WTC11 (cell line): ENCODE results near the gene FAM193A.

Source experiments
- ATF2 ChIP-seq: sonication (generic); formaldehyde crosslinking; IDR thresholded peaks from 2 replicates; pipeline ENCODE4 v1.8.1; 2022; ENCODE audit warnings: low read depth, missing genetic modification reagents, borderline replicate concordance
- NR1H2 ChIP-seq: sonication (generic); formaldehyde crosslinking; IDR thresholded peaks from 2 replicates; pipeline ENCODE4 v1.9.0; 2021; ENCODE audit warnings: mild to moderate bottlenecking, moderate library complexity, missing genetic modification reagents
- PRRX2 ChIP-seq: fragments of 250-450 bp; sonication (Bioruptor Pico); IDR thresholded peaks from 2 replicates; pipeline ENCODE4 v1.8.0; 2021; ENCODE audit warnings: mild to moderate bottlenecking
- TEAD4 ChIP-seq: sonication (generic); formaldehyde crosslinking; IDR thresholded peaks from 2 replicates; pipeline ENCODE4 v1.8.0; 2022; ENCODE audit warnings: mild to moderate bottlenecking, missing genetic modification reagents
- USF2 ChIP-seq: sonication (generic); formaldehyde crosslinking; IDR thresholded peaks from 2 replicates; pipeline ENCODE4 v1.8.1; 2023; ENCODE audit warnings: mild to moderate bottlenecking, missing genetic modification reagents, moderate library complexity
- ZNF121 ChIP-seq: sonication (generic); formaldehyde crosslinking; IDR thresholded peaks from 2 replicates; pipeline ENCODE4 v1.8.0; 2023; ENCODE audit warnings: missing genetic modification reagents
- ZNF416 ChIP-seq: fragments of 250-450 bp; sonication (Bioruptor Pico); IDR thresholded peaks from 2 replicates; pipeline ENCODE4 v1.9.0; 2021; ENCODE audit warnings: mild to moderate bottlenecking, inconsistent platforms
- TF ChIP-seq, protein P1 (sequence below): sonication (generic); formaldehyde crosslinking; IDR thresholded peaks from 2 replicates; pipeline ENCODE4 v1.8.0; 2022; ENCODE audit warnings: mild to moderate bottlenecking, missing genetic modification reagents
- TF ChIP-seq, protein P2 (sequence below): sonication (generic); formaldehyde crosslinking; IDR thresholded peaks from 2 replicates; pipeline ENCODE4 v1.8.1; 2023; ENCODE audit warnings: mild to moderate bottlenecking, missing genetic modification reagents
- TF ChIP-seq, protein P3 (sequence below): fragments of 200-600 bp; IDR thresholded peaks from 2 replicates; pipeline ENCODE4 v1.8.0; 2022; ENCODE audit warnings: antibody characterized with exemption
- TF ChIP-seq, protein P4 (sequence below): sonication (generic); formaldehyde crosslinking; IDR thresholded peaks from 2 replicates; pipeline ENCODE4 v1.8.0; 2022; ENCODE audit warnings: missing genetic modification reagents

DNA sequence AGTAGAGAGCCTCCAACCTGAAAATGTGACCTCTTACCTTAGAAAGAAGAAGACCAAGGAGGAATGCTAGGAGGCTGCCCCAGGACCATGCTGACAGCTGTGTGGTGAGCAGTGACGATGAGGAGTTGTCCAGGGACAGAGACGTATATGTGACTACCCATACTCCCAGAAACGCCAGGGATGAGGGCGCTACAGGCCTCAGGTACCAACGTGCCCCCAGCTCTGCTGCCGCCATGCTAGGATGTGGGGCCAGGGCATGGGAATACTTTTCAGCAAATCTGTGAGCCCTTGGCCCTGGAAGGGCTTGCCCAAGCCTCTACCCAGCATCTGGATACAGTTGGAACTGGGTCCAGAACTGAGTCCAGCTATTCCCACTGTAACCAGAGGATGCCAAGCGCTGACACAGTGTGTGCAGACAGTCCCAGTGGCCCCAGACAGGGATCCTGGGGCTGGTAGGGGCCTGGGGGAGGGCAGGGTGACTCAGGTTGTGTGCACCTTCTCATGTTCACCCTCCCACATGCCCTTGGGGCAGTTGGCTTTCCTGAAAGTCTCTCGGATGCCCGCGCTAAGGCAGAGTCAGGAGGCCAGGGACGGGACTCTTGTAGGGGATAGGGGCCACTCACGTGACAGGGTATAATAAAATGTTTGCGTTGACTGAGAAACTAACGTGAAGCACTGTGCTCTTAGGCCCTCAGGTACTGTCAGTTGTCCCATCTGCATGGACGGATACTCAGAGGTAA lies 23.9 kb upstream of the FAM193A start:
- TF ChIP-seq ATF2 (CRISPR knock-in tag) (no peak), ZNF416 (CRISPR knock-in tag) (no peak), ZNF121 (CRISPR knock-in tag) (no peak), PRRX2 (CRISPR knock-in tag) (no peak), USF2 (CRISPR knock-in tag) (no peak), TEAD4 (CRISPR knock-in tag) (no peak), NR1H2 (CRISPR knock-in tag) (no peak)
- TF ChIP-seq, protein P1, sequence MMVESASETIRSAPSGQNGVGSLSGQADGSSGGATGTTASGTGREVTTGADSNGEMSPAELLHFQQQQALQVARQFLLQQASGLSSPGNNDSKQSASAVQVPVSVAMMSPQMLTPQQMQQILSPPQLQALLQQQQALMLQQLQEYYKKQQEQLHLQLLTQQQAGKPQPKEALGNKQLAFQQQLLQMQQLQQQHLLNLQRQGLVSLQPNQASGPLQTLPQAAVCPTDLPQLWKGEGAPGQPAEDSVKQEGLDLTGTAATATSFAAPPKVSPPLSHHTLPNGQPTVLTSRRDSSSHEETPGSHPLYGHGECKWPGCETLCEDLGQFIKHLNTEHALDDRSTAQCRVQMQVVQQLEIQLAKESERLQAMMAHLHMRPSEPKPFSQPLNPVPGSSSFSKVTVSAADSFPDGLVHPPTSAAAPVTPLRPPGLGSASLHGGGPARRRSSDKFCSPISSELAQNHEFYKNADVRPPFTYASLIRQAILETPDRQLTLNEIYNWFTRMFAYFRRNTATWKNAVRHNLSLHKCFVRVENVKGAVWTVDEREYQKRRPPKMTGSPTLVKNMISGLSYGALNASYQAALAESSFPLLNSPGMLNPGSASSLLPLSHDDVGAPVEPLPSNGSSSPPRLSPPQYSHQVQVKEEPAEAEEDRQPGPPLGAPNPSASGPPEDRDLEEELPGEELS (CRISPR knock-in tag) = no peak
- TF ChIP-seq, protein P2, sequence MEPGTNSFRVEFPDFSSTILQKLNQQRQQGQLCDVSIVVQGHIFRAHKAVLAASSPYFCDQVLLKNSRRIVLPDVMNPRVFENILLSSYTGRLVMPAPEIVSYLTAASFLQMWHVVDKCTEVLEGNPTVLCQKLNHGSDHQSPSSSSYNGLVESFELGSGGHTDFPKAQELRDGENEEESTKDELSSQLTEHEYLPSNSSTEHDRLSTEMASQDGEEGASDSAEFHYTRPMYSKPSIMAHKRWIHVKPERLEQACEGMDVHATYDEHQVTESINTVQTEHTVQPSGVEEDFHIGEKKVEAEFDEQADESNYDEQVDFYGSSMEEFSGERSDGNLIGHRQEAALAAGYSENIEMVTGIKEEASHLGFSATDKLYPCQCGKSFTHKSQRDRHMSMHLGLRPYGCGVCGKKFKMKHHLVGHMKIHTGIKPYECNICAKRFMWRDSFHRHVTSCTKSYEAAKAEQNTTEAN (CRISPR knock-in tag) = no peak
- TF ChIP-seq, protein P3, sequence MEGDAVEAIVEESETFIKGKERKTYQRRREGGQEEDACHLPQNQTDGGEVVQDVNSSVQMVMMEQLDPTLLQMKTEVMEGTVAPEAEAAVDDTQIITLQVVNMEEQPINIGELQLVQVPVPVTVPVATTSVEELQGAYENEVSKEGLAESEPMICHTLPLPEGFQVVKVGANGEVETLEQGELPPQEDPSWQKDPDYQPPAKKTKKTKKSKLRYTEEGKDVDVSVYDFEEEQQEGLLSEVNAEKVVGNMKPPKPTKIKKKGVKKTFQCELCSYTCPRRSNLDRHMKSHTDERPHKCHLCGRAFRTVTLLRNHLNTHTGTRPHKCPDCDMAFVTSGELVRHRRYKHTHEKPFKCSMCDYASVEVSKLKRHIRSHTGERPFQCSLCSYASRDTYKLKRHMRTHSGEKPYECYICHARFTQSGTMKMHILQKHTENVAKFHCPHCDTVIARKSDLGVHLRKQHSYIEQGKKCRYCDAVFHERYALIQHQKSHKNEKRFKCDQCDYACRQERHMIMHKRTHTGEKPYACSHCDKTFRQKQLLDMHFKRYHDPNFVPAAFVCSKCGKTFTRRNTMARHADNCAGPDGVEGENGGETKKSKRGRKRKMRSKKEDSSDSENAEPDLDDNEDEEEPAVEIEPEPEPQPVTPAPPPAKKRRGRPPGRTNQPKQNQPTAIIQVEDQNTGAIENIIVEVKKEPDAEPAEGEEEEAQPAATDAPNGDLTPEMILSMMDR = no peak
- TF ChIP-seq, protein P4, sequence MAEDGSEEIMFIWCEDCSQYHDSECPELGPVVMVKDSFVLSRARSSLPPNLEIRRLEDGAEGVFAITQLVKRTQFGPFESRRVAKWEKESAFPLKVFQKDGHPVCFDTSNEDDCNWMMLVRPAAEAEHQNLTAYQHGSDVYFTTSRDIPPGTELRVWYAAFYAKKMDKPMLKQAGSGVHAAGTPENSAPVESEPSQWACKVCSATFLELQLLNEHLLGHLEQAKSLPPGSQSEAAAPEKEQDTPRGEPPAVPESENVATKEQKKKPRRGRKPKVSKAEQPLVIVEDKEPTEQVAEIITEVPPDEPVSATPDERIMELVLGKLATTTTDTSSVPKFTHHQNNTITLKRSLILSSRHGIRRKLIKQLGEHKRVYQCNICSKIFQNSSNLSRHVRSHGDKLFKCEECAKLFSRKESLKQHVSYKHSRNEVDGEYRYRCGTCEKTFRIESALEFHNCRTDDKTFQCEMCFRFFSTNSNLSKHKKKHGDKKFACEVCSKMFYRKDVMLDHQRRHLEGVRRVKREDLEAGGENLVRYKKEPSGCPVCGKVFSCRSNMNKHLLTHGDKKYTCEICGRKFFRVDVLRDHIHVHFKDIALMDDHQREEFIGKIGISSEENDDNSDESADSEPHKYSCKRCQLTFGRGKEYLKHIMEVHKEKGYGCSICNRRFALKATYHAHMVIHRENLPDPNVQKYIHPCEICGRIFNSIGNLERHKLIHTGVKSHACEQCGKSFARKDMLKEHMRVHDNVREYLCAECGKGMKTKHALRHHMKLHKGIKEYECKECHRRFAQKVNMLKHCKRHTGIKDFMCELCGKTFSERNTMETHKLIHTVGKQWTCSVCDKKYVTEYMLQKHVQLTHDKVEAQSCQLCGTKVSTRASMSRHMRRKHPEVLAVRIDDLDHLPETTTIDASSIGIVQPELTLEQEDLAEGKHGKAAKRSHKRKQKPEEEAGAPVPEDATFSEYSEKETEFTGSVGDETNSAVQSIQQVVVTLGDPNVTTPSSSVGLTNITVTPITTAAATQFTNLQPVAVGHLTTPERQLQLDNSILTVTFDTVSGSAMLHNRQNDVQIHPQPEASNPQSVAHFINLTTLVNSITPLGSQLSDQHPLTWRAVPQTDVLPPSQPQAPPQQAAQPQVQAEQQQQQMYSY (CRISPR knock-in tag) = no peak
